GM12892 (cell line): Measurements from ENCODE around the gene MALRD1.

Experiments
- POLR2A ChIP-seq: IDR thresholded peaks from 2 replicates; pipeline ENCODE4 v1.6.1; 2011; ENCODE audit warnings: low read depth, low read length, control low read depth
- POLR2AphosphoS5 ChIP-seq: IDR thresholded peaks from 2 replicates; pipeline ENCODE4 v1.6.1; 2011; ENCODE audit warnings: low read depth, low read length, control low read depth
- TAF1 ChIP-seq: IDR thresholded peaks from 2 replicates; pipeline ENCODE4 v1.6.1; 2011; ENCODE audit warnings: low read depth, mild to moderate bottlenecking, control low read depth, low read length, borderline replicate concordance

DNA sequence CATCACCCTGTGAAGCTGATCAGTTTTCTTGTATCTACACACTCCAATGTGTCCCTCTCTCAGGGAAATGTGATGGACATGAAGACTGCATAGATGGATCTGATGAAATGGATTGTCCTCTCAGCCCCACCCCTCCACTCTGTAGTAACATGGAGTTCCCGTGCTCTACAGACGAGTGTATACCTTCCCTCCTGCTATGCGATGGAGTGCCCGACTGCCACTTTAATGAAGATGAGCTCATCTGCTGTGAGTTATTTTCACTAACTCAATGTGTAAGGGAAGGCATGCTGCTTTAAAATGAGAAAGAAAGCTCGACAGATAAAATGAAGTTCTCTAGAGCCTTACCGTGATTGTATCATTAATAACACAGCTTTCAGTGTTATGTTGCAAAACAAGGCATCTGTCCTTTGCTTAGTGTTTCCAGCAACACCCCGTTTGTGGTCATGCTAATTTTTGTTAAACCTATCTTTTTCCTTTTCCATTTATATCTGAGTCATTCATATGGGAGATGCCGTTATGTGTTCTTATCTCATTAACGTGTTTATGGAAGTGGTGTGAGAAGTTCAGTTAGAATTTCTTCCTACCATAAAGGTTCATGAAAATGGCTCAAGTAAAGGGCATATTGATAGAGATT is 546.7 kb downstream of the MALRD1 start:
- TF ChIP-seq POLR2A (no peak), TAF1 (no peak), POLR2AphosphoS5 (no peak)
